Measurements from ENCODE around the gene ADAMTSL3.

ADAMTSL3 gene

DNA sequence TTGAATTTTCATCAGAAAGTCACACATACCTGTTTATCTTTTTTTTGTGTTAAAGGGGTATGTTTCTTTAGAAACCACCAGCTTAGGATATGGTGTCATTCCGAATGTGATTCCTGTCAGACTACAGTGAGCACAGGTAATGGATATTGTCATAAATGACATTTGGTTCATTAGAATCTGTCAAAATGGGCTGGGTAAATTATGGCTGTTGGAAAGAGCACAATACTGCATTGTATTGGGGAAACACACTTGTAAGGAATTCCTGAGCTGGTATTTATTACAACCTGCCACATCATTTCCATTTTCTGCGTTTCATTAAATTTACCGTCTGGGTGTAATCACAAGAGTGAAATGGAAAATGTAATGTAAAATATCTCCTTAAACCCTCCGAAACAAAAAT lies 78.8 kb downstream of the ADAMTSL3 start:
- TF ChIP-seq, protein P1, sequence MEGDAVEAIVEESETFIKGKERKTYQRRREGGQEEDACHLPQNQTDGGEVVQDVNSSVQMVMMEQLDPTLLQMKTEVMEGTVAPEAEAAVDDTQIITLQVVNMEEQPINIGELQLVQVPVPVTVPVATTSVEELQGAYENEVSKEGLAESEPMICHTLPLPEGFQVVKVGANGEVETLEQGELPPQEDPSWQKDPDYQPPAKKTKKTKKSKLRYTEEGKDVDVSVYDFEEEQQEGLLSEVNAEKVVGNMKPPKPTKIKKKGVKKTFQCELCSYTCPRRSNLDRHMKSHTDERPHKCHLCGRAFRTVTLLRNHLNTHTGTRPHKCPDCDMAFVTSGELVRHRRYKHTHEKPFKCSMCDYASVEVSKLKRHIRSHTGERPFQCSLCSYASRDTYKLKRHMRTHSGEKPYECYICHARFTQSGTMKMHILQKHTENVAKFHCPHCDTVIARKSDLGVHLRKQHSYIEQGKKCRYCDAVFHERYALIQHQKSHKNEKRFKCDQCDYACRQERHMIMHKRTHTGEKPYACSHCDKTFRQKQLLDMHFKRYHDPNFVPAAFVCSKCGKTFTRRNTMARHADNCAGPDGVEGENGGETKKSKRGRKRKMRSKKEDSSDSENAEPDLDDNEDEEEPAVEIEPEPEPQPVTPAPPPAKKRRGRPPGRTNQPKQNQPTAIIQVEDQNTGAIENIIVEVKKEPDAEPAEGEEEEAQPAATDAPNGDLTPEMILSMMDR (conservative IDR thresholded peaks at IDR 0.05), result no peak
- no peak for TF ChIP-seq ZFX (IDR thresholded peaks at IDR 0.05)
- no peak overlapping the region for H3K27ac ChIP-seq

DNA sequence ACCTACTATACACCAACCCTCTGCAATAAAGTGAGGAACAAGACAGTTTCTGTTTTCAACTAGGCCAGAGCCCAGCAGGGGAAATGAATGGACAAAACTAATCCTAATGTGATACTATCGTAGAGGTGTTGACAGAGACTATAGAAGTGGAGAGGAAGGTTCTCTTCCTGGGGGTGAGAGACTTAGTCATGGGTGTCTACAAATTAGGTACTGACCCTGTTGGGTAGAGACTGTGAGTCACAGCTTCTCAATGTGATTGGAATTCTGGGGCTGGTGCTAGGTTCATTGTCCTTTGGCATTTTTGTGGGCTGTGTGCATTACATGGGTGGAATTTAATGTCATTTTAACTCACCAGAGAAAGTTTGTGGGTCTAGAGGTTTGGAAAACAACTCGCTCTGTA lies 79.3 kb downstream of the ADAMTSL3 start:
- H3K27ac ChIP-seq, result no peak overlapping the region
- no peak for TF ChIP-seq ZFX (IDR thresholded peaks at IDR 0.05)
- TF ChIP-seq, protein P1 (conservative IDR thresholded peaks at IDR 0.05), result no peak

DNA sequence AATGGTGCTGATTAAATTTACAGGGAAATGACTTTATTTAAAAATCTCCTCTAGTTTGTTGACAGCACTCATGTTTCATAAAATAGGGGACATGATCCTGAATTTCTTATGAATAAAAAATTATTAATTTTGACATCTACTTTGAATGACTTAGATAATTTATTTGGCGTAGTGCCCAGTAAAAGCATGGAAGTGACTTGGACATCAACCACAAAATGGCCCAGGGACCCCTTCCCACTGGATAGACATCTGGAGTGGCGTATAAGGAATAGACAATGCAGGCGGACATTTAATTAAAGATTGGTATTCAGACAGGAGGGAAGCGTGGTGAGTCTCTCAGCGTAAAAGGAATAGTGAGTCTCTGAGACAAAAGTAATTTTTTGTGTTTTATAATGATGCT lies 79.8 kb downstream of the ADAMTSL3 start:
- no peak overlapping the region for H3K27ac ChIP-seq
- TF ChIP-seq, protein P1 (conservative IDR thresholded peaks at IDR 0.05), result no peak
- no peak for TF ChIP-seq ZFX (IDR thresholded peaks at IDR 0.05)

DNA sequence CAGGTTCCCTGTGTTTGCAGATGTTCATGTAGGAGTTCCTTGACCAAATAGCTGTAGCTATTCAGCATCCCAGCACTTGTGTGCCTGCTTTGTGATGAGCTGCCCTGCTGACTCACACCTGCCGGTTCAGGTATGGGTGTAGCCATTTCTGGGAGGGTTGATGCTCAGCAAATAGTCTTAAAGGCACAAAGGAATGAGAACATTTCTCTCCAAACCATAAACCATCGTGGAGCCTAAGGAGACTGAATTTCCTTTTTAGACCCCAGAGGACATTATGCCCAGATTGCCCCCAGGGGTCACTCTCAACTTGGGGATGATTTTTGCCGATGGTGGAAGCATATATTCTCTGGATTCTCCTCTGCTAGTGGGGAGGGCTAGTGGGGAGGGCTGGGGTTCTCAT lies 80.6 kb downstream of the ADAMTSL3 start:
- H3K27ac ChIP-seq, result no peak overlapping the region
- no peak for TF ChIP-seq ZFX (IDR thresholded peaks at IDR 0.05)
- TF ChIP-seq, protein P1 (conservative IDR thresholded peaks at IDR 0.05), result peak; percentile 44

DNA sequence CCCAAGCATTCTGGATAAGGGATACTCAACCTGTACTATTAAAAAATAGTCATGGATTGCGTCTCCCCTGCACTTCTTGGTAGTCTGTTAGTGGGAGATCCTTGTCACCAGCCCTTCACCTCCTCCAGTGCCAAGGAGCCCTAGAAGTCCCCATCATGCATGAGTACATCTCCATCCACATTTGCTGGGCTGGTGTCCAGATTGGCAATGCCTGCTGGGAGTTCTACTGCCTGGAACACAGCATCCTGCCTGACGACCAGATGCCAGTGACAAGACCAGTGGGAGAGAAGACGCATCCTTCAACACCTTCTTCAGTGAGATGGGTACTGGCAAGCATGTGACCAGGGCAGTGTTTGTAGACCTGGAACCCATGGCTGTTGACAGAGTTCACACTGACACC lies 85.7 kb downstream of the ADAMTSL3 start:
- H3K27ac ChIP-seq, result no peak overlapping the region
- TF ChIP-seq ZFX (IDR thresholded peaks at IDR 0.05), result no peak
- TF ChIP-seq, protein P1 (conservative IDR thresholded peaks at IDR 0.05), result no peak

DNA sequence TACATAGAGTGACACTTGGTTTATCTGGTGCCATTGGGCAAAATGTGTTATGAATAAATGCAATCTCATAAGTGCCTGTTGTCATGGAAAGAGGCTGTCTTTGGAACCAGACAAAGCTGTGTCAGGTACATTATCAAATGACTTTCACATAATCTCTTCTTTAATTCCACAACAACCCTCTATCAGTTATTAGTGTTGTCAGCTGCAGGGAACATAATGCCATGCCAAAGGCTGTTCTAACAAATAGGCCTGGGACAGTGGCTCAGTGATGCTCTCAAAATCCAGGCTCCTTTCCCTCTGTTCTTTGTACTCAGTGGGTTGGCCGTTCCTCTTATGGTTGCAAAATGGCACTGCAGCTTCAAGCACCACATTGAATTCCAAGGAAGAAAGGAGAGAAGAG lies 91.8 kb downstream of the ADAMTSL3 start:
- no peak for TF ChIP-seq ZFX (IDR thresholded peaks at IDR 0.05)
- TF ChIP-seq, protein P1 (conservative IDR thresholded peaks at IDR 0.05), result no peak
- H3K27ac ChIP-seq, result no peak overlapping the region

DNA sequence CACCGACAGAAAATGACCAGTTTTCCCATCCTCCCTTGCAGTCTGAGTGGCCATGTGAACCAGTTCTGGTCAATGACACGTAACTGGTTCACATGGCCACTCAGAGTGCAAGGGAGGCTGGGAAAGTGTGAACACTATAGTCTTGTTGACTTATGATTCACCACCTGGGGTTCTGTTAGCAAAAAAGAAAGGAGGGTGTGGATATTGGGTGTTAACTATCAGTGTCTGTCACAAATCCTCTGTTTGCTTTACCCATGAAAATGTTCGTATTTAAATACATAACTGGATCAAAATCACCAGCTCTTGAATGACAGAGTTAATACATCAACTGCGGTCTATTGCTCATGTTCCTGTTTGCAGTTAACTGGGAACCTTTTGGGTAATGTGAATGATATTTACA lies 92.3 kb downstream of the ADAMTSL3 start:
- TF ChIP-seq, protein P1 (conservative IDR thresholded peaks at IDR 0.05), result no peak
- TF ChIP-seq ZFX (IDR thresholded peaks at IDR 0.05), result no peak
- no peak overlapping the region for H3K27ac ChIP-seq

All from C4-2B (cell line).